AG20443 (cell line): ENCODE results near the gene SGCE.
"Not testable (repeated sequence)": the region's sequence is repeated elsewhere in the genome, so short reads cannot be mapped to it uniquely, and the experiment has no call there.

ENCODE experiments used
- DNase-seq: peaks from one replicate; pipeline ENCODE4 v3.0.0; 2012; ENCODE audit warnings: low spot score, mixed read lengths

The SGCE gene, protein sequence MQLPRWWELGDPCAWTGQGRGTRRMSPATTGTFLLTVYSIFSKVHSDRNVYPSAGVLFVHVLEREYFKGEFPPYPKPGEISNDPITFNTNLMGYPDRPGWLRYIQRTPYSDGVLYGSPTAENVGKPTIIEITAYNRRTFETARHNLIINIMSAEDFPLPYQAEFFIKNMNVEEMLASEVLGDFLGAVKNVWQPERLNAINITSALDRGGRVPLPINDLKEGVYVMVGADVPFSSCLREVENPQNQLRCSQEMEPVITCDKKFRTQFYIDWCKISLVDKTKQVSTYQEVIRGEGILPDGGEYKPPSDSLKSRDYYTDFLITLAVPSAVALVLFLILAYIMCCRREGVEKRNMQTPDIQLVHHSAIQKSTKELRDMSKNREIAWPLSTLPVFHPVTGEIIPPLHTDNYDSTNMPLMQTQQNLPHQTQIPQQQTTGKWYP

DNA sequence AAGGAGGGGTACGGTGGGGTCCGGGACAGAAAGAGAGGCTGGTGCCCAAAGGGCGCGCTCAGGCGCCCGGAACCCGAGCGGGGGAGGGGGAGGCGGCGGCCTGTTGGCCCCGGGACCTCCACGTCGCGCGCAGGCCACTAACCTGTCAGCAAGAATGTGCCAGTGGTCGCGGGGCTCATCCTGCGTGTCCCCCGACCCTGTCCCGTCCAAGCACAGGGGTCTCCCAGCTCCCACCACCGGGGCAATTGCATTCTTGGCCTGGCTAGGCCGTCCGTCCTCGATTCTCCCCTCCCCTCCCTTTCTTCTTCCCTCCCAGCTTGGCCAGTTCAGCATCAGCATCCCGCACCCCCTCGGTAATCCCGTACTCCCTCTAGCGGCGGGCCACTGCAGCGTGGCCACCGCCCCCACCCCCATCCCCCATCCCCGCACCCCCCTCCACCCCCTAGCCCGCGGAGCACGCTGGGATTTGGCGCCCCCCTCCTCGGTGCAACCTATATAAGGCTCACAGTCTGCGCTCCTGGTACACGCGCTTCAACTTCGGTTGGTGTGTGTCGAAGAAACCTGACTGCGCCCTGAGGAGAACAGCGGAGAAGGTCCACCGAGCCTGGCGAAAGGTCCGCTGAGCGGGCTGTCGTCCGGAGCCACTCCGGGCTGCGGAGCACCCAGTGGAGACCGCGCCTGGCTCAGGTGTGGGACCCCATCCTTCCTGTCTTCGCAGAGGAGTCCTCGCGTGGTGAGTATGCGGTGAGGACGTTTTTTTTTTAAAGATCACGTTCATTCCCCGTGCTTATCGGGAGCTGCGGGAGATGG is at the start of gene SGCE:
Gene SGCE (minus strand): TSS at position 286 of the 810 bp plus-strand sequence. CDS start 35 bp downstream, at position 251.
- peak; percentile 86 for DNase-seq

DNA sequence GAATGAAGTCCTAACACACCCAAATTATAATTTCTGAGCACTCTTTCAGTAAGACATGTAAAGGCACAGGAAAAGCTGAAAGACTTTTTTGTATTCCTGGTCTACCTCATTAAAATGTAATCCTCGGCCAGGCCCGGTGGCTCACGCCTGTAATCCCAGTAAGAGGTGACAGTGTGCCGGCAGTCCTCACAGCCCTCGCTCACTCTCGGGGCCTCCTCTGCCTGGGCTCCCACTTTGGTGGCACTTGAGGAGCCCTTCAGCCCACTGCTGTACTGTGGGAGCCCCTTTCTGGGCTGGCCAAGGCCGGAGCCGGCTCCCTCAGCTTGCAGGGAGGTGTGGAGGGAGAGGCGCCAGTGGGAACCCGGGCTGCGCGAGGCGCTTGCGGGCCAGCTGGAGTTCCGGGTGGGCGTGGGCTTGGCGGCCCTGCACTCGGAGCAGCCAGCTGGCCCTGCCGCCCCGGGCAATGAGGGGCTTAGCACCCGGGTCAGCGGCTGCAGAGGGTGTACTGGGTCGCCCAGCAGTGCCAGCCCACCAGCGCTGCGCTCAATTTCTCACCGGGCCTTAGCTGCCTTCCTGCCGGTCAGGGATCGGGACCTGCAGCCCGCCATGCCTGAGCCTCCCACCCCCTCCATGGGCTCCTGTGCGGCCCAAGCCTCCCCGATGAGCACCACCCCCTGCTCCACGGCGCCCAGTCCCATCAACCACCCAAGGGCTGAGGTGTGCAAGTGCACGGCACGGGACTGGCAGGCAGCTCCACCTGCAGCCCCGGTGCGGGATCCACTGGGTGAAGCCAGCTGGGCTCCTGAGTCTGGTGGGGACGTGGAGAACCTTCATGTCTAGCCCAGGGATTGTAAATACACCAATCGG is 49.5 kb upstream of the SGCE start:
- not testable (repeated sequence) for DNase-seq

DNA sequence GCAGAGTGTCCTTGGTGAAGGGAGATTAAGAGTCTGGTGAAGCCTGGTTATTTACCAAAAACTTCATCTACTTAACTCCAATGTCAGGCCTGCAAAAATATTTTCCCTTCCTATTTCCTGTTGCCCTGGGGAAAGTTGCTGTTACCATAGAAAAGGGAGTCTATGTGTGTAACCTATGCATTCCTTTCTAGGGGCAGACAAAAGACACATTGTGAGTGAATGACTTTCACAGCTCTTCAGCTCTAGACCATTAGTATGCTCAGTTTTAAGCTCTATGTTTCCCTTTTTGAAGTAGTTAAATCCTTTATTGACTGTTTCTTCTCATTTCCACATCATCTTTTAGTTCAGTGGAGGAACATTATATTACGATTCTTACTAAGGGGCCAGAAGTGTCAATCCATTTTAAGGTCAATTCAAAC is 45.6 kb upstream of the SGCE start:
- DNase-seq: peak; percentile 10

DNA sequence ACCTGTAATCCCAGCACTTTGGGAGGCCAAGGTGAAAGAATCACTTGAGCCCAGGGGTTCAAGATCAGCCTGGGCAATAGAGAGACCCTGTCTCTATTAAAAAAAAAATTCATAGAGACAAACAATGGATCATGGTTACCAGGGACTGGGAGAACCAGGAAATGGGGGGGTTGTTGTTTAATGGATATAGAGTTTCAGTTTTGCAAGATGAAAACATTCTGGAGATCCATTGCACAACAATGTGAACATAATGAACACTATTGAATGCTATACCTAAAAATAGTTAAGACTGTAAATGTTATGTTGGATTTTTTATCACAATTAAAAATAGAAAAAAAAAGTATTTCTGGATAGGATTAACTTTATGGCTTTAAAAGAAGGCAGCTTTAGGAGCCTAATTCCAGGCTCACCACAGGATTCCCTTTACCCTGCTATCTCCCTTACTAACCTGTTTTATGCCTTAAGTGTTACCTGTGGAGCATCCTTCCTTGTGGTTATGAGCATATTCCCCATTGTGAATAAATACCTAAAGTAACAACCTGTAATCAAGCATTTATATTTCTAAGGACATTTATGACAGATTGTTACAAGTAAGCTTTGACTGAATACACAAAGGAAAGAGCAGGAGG is 45.1 kb upstream of the SGCE start:
- DNase-seq: no peak

DNA sequence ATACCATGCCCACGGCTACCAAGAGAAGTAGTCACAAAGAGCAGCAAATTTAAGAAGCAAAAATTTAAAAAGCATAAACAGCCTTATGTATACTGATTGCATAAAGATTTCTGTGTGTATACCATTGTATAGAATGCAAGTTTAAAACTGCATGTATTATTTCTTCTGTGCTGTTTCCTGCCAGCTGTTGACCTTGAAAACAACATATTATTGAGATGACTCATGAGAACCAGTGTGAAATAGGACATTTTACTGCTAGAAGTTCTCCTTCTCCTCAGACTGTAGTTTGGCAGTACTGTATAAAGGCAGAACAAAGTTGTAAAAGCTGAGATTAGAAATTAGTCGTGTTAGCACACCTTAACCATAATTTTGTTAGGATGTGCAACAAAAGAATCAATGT is 42.3 kb upstream of the SGCE start:
- peak; percentile 42 for DNase-seq

DNA sequence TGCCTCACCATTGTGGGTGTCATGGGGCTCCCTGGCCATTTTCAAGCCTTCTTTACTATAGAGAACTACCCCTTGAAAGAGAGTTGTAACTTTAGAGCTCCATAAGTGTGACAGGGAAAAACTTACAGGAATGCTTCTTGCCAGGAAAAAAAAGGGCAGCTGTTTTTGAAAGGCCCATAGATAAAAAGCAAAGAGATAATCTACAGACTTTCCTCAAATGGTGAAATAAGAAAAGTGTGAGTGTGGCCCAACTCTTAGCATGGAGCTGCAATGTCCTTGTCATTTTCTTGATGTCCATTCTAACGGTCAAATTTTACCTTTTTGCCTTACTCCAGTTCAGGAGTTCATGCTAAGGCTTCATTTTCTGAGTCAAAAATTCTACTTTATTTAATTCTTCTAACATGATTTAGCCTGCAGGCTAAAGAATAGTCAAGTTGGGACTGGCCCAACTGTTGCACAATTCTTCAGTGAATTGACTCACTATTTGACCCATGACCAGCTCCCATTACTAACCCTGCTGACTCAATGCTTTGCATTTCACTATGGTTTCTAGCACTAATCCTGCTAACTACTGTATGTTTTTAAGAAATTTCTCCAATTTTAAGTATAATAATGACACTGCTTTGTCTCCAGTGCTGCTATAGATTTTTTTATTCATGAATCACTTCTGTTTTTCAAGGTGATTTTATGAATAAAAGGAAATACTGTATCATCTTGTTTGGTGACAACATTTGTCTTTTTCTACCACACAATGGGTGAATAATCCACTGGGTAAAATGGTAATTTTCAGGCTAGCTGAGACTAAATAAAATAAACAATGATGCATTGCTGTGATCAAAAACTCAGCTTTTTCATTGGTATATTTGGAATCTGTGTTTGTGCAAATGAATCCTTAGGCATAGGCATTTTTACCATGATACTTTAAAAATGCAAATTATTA is 41.4 kb upstream of the SGCE start:
- peak; percentile 76 for DNase-seq

DNA sequence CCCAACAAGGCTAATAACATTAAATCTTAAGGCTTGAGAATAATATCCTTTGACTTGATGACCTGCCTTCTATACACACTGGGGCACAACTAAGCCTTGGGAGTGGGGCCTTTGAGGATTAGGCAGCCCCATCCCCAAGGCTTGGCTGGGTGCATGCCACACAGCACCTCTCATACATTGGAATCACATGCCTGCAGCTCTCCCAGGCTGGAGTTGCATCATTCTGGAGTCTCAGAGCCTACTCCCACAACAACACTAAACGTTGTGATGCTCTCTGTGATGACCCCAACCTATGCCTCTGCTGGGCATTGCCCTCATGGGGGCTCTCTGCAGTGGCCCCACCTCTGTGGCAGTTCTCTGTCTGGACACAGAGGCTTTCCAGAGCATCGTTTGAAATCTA is 31.9 kb upstream of the SGCE start:
- DNase-seq: no peak

DNA sequence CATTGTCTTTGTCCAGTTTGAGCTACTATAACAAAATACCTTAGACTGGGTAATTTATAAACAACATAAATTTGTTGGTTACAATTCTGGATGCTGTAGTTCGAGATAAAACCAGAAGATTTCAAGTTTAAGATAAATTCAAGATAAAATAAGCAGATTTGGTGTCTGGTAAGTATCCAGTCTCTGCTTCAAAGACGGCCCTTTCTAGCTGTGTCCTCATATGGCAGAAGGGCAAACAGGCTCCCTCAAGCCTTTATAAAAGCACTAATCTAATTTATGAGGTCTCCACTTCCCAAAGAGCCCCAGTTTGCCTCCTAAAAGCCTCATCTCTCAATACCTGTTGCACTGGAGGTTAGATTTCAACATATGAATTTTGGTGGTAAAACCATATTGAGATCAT is 31.1 kb upstream of the SGCE start:
- DNase-seq: no peak

DNA sequence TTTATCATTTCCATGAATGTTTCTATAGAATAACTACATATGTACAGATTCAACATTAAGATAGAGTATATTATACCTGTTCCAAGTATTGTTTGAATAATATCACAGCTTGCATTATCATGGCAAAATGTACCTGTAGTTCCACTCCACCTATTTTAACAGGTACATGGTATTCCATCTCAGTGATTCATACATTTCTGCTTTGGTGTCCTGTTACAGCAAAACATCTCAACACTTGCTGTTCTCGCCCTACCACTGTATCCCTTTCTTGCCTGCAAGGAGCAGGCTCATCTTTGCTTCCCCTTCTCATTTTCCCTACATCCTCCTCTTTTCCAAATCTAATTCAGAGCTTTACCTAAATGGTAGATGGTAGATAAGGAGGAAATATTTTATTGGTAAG is 27.1 kb upstream of the SGCE start:
- DNase-seq: no peak

DNA sequence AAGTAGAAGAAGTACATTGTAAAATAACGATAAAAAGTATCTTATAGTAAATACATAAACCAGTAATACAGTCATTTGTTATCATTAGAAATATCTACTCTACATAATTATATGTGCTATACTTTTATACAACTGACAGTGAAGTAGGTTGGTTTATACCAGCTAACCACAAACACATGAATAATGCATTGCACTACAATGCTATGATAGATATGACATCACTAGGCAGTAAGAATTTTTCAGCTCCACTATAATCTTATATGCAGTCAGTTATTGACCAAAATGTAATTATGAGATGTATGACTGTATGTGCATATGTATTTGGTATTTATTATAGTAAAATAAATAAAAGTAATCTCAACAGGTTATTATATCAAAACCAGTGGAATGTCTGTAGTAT is 23.4 kb upstream of the SGCE start:
- no peak for DNase-seq

DNA sequence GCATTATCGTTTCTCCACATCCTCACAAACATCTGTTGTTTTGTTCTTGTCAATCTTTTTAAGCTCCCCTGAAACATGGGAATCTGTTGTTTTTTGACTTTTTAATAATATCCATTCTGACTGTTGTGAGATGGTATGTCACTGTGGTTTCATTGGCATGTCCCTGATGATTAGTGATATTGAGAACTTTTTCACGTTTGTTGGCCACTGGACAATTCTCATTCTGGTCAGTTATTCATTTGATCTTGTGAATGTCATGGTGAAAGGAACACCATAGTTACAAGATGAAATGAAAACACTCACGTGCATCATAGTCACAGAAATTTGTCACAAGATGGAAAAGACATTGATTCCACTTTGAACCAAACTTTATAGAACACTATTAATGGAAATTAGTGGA is 20.5 kb upstream of the SGCE start:
- DNase-seq: no peak

DNA sequence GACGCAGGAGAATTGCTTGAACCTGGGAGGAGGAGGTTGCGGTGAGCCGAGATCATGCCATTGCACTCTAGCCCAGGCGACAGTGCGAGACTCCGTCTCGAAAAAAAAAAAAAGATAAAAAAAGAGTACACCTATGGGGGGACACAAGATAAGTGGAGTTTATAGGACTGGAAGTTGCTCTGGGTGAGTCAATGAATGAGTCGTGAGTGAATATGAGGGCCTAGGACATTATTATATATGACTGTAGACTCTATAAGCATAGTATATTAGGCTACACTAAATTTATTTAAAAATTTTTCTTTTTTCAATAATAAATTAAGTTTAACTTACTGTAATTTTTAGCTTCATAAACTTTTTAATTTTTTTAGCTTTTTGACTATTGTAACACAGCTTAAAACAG is 19.4 kb upstream of the SGCE start:
- no peak for DNase-seq

DNA sequence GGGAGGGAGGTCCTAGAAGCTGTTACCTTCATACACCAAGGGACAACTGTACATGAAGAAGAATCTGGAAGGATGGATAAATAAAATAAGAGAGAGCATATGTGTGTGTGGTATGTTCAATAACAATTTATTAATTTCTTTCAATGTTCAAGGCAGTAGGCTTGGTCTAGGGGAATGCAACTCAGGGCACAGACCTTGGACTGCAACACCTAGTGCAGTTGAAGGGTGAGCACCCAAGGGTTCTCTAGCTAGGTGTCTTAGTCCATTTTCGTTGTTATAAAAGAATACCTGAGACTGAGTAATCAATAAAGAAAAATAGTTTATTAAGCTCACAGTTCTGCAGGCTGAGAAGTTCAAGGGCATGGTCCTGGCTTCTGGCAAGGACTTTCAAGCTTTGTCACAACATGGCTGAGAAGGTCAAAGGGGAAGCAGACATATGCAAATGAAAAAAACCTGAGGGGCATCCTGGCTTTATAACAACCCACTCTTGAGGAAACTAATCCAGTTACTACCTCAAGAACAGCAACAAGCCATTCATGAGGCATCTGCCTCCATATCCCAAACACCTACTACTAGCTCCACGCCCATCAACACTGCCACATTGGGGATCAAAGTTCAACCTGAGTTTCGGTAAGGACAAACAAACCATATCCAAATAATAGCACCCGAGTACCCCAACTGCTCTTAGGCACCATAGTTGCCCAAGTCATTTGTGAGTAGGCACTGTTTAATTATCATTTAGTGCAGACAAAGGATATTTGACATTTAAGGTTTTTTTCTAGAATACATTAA is 15.7 kb upstream of the SGCE start:
- no peak for DNase-seq

DNA sequence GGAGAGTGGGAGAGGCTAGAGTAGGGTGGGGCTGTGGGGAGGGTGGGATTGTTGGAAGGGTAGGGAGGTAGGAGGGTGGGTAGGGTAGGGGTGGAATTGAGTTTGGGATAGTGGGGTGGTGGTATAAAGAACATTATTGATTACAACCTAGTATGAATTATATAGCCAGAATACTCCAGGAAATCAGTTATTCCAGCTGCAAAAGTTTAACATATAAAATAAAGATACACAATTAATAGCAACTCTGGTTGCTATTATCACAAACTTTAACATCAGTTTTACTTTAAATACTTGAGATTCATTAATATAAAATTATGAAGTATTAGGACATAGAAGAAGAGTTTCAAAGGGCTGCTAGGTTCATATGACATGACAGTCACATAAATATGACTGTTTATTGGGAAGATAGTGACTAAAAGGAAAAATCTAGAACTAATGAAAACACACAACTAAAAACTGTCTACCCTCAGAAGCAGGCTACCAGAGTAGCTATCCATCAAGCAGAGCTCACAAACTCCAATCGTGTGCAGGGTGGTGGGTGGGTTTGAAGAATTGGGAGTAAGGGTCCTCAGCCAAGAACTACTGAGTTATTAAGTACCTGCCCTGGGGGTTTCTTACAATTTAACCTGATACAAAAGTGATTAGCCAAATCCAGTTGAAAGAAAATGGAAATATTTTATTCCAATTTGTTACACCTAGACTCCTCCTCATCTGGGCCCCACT is 14.0 kb upstream of the SGCE start:
- DNase-seq: no peak

DNA sequence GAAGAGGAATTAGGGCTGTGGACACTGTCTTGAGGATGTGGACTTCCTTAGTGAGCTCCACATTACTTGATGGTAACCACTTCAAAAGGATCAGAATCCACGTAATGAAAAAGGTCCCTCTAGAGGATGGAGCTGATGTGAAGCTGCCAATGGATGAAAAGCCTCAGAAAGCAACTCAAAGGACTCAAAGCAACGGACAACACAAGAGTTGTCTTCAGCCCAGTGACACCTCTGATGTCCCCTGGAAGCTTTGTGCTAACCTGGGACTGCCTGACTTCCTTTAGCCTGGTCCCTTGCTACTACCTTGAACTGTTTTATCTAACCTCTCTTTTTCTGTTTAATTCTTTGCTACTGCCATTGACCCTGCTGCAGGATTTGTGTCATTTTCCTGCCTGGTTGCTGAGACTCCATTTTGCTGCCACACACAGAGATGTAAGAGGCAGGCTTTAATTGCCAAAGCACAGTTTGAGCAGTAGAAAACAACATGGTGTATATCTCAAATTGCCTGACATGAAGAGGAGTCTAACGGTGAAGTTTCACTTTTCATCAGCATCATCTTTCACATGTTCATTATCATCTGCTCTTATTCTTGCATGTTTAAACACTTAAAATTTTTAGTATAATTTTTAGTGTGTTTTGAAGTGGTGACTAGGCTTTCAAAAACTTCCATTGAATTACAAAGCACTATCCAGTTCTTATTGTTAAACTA is 11.1 kb upstream of the SGCE start:
- DNase-seq: no peak

DNA sequence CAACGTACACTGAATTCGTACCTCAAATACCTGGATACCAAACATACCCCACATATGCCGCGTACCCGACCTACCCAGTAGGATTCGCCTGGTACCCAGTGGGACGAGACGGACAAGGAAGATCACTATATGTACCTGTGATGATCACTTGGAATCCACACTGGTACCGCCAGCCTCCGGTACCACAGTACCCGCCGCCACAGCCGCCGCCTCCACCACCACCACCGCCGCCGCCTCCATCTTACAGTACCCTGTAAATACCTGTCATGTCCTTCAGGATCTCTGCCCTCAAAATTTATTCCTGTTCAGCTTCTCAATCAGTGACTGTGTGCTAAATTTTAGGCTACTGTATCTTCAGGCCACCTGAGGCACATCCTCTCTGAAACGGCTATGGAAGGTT is 9.5 kb upstream of the SGCE start:
- no peak for DNase-seq

DNA sequence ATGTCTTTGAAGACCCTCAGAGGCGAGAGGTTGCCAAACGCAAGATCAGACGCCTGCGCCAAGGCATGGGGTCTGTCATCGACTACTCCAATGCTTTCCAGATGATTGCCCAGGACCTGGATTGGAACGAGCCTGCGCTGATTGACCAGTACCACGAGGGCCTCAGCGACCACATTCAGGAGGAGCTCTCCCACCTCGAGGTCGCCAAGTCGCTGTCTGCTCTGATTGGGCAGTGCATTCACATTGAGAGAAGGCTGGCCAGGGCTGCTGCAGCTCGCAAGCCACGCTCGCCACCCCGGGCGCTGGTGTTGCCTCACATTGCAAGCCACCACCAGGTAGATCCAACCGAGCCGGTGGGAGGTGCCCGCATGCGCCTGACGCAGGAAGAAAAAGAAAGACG is 8.1 kb upstream of the SGCE start:
- DNase-seq: no peak

DNA sequence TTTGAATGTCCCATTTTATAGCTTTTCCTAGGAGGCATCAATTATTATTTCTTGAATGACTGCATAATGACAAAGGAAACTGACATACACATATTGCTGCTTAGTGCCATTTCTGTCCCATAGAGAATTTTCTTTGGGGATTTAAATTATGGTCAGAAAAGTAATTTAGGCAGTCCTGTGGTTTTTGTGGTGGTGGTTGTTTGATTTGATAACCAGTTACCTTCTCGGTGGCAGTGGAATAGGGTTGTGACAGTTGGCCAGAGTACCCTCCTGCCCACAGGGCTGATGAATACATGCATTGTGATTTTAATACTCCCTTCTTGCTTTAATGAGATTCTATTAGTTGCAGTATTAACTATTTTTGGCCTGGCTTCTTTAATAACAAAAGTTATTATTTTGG is 6.6 kb upstream of the SGCE start:
- no peak for DNase-seq

DNA sequence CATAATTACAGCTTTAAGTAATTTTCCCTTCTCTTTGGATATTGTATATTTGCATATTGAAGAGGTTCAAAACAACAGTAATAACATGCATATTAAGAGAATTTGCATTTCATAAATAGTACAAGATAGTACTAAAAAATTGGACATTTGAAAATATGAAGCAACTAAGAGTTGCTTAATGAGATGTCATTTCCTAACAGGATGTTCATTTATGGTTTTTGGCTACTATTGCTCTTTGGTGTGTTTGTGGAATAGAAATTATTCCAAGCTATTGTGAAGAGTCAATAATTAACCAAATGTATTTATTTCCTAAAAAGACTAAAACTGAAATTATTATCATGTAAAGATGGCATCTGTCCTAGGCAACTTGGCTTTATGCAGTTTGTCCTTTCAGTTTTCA is 4.1 kb upstream of the SGCE start:
- DNase-seq: no peak
